OCI-LY3 (cell line): ENCODE measurements around the gene TF.

Experiments
- CTCF ChIP-seq: fragments of 200-600, 300-600 bp; sonication (generic); IDR thresholded peaks from 2 replicates; pipeline ENCODE4 v1.5.1; 2014; ENCODE audit warnings: antibody characterized with exemption, low read length, low read depth
- EZH2phosphoT487 ChIP-seq: fragments of 200-600 bp; shearing (Covaris generic); IDR thresholded peaks from 2 replicates; pipeline ENCODE4 v1.6.1; 2018; ENCODE audit warnings: antibody characterized with exemption, mixed run types, low read depth

- TF ChIP-seq CTCF = no peak
- TF ChIP-seq EZH2phosphoT487 = no peak
Measured at GRCh38 chr3:133775835-133776234, 29.6 kb downstream of the TF start.
